Measurements from ENCODE around the gene SLC27A5.

The SLC27A5 gene

GRCh38 chr19:58516246-58516836, 4.5 kb upstream of the SLC27A5 start:
- Histone ChIP-seq H3K4me1 (ENCODE audit: insufficient read depth, insufficient read length) (peaks cover 15% of the 10 kb centered on the region), H3K9me3 (ENCODE audit: insufficient read depth, low read length) (no peaks in the 10 kb centered on the region), H3K27me3 (ENCODE audit: insufficient read depth, insufficient read length) (no peaks in the 10 kb centered on the region), H3K36me3 (ENCODE audit: insufficient read depth, insufficient read length, low read length) (peaks cover 17% of the 10 kb centered on the region), H3K4me3 (ENCODE audit: insufficient read length, low read depth) (no peak overlapping the region), H3K9ac (ENCODE audit: insufficient read length, low read depth) (peak overlapping the region; percentile 54)
- DNase-seq (ENCODE audit: low read depth, low spot score): no peak
- no peak for TF ChIP-seq SUZ12 (IDR thresholded peaks at IDR 0.05; ENCODE audit: extremely low read depth, insufficient read depth, insufficient read length)
- TF ChIP-seq YY1 (IDR thresholded peaks at IDR 0.05; ENCODE audit: insufficient read depth, insufficient read length): no peak
- TF ChIP-seq ZNF274 (IDR thresholded peaks at IDR 0.05; ENCODE audit: low read depth, low read length): no peak

- peak overlapping the region; percentile 64 for H3K9ac ChIP-seq (ENCODE audit: insufficient read length, low read depth)
- H3K9me3 ChIP-seq (ENCODE audit: insufficient read depth, low read length): no peaks in the 10 kb centered on the region
- no peak overlapping the region for H3K4me3 ChIP-seq (ENCODE audit: insufficient read length, low read depth)
- H3K4me1 ChIP-seq (ENCODE audit: insufficient read depth, insufficient read length): peaks cover 15% of the 10 kb centered on the region
- TF ChIP-seq YY1 (IDR thresholded peaks at IDR 0.05; ENCODE audit: insufficient read depth, insufficient read length) (no peak), ZNF274 (IDR thresholded peaks at IDR 0.05; ENCODE audit: low read depth, low read length) (no peak), SUZ12 (IDR thresholded peaks at IDR 0.05; ENCODE audit: extremely low read depth, insufficient read depth, insufficient read length) (no peak)
- H3K36me3 ChIP-seq (ENCODE audit: insufficient read depth, insufficient read length, low read length): peaks cover 17% of the 10 kb centered on the region
- H3K27me3 ChIP-seq (ENCODE audit: insufficient read depth, insufficient read length): no peaks in the 10 kb centered on the region
- DNase-seq (ENCODE audit: low read depth, low spot score): no peak
Observed at GRCh38 chr19:58515259-58515658, 3.5 kb upstream of the SLC27A5 start.

- H3K27me3 ChIP-seq (ENCODE audit: insufficient read depth, insufficient read length): no peaks in the 10 kb centered on the region
- no peak for DNase-seq (ENCODE audit: low read depth, low spot score)
- TF ChIP-seq YY1 (IDR thresholded peaks at IDR 0.05; ENCODE audit: insufficient read depth, insufficient read length) (no peak), SUZ12 (IDR thresholded peaks at IDR 0.05; ENCODE audit: extremely low read depth, insufficient read depth, insufficient read length) (no peak), ZNF274 (IDR thresholded peaks at IDR 0.05; ENCODE audit: low read depth, low read length) (no peak)
- no peaks in the 10 kb centered on the region for H3K9me3 ChIP-seq (ENCODE audit: insufficient read depth, low read length)
- H3K9ac ChIP-seq (ENCODE audit: insufficient read length, low read depth): peak overlapping the region; percentile 95
- H3K4me1 ChIP-seq (ENCODE audit: insufficient read depth, insufficient read length): peaks cover 15% of the 10 kb centered on the region
- H3K4me3 ChIP-seq (ENCODE audit: insufficient read length, low read depth): peak overlapping the region; percentile 65
- peaks cover 17% of the 10 kb centered on the region for H3K36me3 ChIP-seq (ENCODE audit: insufficient read depth, insufficient read length, low read length)
Observed at GRCh38 chr19:58514564-58515022, 2.8 kb upstream of the SLC27A5 start.

GRCh38 chr19:58513694-58514563, 2.1 kb upstream of the SLC27A5 start:
- DNase-seq (ENCODE audit: low read depth, low spot score): peak; percentile 87
- no peak for TF ChIP-seq YY1 (IDR thresholded peaks at IDR 0.05; ENCODE audit: insufficient read depth, insufficient read length)
- no peak for TF ChIP-seq SUZ12 (IDR thresholded peaks at IDR 0.05; ENCODE audit: extremely low read depth, insufficient read depth, insufficient read length)
- no peak for TF ChIP-seq ZNF274 (IDR thresholded peaks at IDR 0.05; ENCODE audit: low read depth, low read length)

GRCh38 chr19:58513213-58513693, 1.5 kb upstream of the SLC27A5 start:
- no peak for DNase-seq (ENCODE audit: low read depth, low spot score)
- H3K4me3 ChIP-seq (ENCODE audit: insufficient read length, low read depth): no peak overlapping the region

More at GRCh38 chr19:58513694-58514563, 2.1 kb upstream of the SLC27A5 start:
- peak overlapping the region; percentile 95 for H3K9ac ChIP-seq (ENCODE audit: insufficient read length, low read depth)
- peak overlapping the region; percentile 65 for H3K4me3 ChIP-seq (ENCODE audit: insufficient read length, low read depth)
- H3K4me1 ChIP-seq (ENCODE audit: insufficient read depth, insufficient read length): peaks cover 15% of the 10 kb centered on the region
- H3K36me3 ChIP-seq (ENCODE audit: insufficient read depth, insufficient read length, low read length): peaks cover 17% of the 10 kb centered on the region
- H3K27me3 ChIP-seq (ENCODE audit: insufficient read depth, insufficient read length): no peaks in the 10 kb centered on the region
- no peaks in the 10 kb centered on the region for H3K9me3 ChIP-seq (ENCODE audit: insufficient read depth, low read length)

GRCh38 chr19:58510084-58510862, 1.5 kb downstream of the SLC27A5 start:
- H3K4me1 ChIP-seq (ENCODE audit: insufficient read depth, insufficient read length): peaks cover under 1% of the 10 kb centered on the region
- TF ChIP-seq YY1 (IDR thresholded peaks at IDR 0.05; ENCODE audit: insufficient read depth, insufficient read length) (no peak), ZNF274 (IDR thresholded peaks at IDR 0.05; ENCODE audit: low read depth, low read length) (no peak)
- no peak for DNase-seq (ENCODE audit: low read depth, low spot score)
- H3K4me3 ChIP-seq (ENCODE audit: insufficient read length, low read depth): no peak overlapping the region
- H3K9me3 ChIP-seq (ENCODE audit: insufficient read depth, low read length): peaks cover 9% of the 10 kb centered on the region; the same call in 1 of the 2 replicates
- H3K9ac ChIP-seq (ENCODE audit: insufficient read length, low read depth): no peak overlapping the region
- H3K36me3 ChIP-seq (ENCODE audit: insufficient read depth, insufficient read length, low read length): peaks cover 3% of the 10 kb centered on the region
- H3K27me3 ChIP-seq (ENCODE audit: insufficient read depth, insufficient read length): no peaks in the 10 kb centered on the region

More at GRCh38 chr19:58513213-58513693, 1.5 kb upstream of the SLC27A5 start:
- Histone ChIP-seq H3K9ac (ENCODE audit: insufficient read length, low read depth) (peak overlapping the region; percentile 56), H3K4me1 (ENCODE audit: insufficient read depth, insufficient read length) (peaks cover 15% of the 10 kb centered on the region), H3K9me3 (ENCODE audit: insufficient read depth, low read length) (no peaks in the 10 kb centered on the region), H3K36me3 (ENCODE audit: insufficient read depth, insufficient read length, low read length) (peaks cover 17% of the 10 kb centered on the region), H3K27me3 (ENCODE audit: insufficient read depth, insufficient read length) (no peaks in the 10 kb centered on the region)
- TF ChIP-seq SUZ12 (IDR thresholded peaks at IDR 0.05; ENCODE audit: extremely low read depth, insufficient read depth, insufficient read length) (no peak), ZNF274 (IDR thresholded peaks at IDR 0.05; ENCODE audit: low read depth, low read length) (no peak), YY1 (IDR thresholded peaks at IDR 0.05; ENCODE audit: insufficient read depth, insufficient read length) (no peak)

Measured in NT2/D1 (cell line).